HG03575 (cell line): ENCODE data around the gene SLC28A3.

Experiments used
- ATAC-seq: cut with Tn5 transposase; IDR thresholded peaks from one replicate; pipeline ENCODE4 v1.9.1; 2021; ENCODE audit not compliant: unreplicated experiment, insufficient number of reproducible peaks, low FRiP score; ENCODE audit errors: extremely low read depth

The SLC28A3 gene

DNA sequence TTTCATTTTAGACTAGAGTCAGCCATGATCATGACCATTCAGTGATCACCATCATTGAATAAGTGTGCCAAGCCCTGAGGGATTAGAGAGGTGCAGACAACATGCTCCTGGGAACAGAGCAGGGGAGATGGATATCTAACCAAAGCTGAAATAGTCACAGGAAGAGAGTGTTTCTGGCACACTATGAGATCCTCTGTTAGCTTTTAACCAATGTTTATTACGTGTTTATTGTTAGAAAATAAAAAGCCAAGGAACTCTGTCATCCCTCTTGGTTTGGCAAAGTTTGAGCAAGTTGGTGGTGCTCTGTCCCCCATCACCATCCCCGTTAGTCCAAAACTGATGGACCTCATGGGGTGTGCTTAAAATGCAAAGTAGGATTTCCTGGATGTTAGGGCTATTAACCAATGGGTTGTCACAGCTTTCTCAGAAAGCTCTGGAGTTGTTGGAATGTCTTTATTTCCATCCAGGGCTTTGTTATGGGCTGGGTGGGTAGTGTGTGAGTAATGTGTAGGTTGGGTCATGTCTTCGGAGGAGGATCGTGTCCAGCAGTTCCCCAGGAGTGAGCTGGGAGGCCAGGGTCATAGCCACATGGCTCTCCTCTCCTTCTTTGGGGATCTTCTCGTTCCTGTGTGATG lies 34.9 kb downstream of the SLC28A3 start:
- no peak for ATAC-seq

DNA sequence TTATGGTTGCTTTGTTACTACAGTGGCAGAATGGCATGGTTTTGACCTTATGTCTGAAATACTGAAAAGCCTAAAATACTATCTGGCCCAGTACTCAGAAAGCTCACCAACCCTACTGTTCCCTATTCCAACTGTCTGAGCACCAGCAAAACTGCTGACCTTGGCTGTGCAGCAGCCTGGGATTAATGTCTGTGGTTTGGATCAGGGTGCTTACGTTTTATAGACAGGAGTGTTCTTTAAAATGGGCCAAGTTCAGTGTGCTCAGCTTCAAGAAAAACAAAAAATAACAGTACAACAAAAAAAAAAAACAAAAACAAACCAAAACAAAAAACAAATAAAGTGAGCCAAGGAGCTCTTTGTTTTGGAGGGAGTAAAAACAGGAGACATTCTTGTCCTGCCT lies 36.4 kb downstream of the SLC28A3 start:
- no peak for ATAC-seq

DNA sequence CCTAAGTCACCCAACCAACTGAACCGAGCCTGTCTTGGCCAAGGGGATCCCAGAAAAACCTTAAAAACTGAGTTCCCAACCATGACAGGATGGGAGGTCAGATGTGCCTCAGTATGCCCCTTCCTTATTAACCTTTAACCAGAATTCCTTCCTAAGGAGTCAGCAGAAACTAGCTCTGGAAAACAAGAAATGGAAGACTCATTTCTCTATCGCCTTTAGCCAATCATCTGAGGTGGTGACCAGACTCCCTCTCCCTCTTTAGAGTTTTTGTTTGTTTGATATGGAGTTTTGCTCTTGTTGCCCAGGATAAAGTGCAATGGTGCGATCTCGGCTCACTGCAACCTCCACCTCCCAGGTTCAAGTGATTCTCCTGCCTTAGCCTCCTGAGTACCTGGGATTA lies 37.5 kb downstream of the SLC28A3 start:
- ATAC-seq, result no peak

DNA sequence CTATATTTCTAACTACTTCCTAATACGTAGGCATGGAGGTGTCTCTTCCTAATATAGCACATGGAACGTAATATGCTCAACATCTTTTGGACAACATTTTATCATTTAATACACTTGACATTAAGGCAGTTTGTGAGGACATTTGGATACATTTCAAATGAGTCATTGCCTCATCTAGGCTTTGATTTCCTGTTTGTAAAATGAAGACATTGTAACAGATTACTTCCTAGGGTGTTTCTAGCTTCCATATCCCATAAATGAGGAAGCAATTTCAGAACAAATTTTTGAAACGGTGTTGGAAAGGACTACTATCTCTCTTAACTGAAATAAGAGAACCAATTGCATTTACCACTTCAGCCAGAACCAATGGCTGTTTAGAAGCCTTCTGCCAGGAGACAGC lies 38.7 kb downstream of the SLC28A3 start:
- ATAC-seq, result no peak

DNA sequence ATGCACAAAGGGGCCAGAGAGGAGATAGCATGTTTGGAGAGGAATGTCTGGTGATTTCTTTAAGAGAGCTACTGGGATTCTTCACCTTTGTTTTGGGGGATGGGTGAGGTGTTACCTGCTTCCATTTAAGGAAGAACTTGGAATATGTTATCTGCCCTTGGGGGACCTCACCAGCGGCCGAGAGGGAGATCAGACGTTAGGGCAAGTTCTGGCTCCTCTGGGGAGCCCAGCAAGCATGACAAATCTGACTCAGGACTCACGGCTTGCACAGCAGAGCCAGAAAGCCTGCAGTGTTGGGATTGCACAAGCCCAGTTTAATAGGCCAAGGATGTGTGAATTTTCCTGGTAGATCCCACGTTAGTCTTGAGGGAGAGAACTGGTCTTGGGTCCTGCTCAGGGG lies 40.3 kb downstream of the SLC28A3 start:
- ATAC-seq, result no peak

DNA sequence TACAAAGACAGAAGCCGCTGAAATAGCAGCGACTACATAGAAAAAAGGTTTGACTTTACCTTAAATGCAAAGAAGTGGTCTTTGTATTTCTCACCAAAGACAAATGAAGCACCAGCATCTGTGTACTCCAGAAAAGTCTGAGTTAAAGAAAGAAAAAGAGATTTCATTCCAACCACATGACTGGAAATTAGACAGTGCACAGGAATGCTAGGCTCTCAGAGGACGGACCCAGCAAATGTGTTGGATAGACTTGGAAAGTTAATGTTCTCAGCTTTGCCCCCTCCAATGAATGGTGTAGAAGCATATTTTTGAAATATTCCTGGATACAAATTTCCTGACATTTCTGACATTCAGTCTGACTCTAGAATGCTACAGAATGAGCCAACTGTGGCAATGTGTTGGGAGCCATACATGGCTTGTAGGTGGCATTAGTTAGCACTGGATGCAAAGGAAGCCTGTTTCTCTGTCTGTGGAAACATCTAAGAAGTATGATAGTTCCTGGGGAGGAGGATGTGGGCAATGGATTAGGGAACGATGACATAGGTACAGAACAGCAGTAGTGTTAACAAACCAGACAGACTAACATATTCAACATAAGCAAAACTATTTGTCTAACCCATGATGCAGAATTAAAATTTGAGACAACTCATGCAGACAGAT lies 43.3 kb downstream of the SLC28A3 start:
- no peak for ATAC-seq

DNA sequence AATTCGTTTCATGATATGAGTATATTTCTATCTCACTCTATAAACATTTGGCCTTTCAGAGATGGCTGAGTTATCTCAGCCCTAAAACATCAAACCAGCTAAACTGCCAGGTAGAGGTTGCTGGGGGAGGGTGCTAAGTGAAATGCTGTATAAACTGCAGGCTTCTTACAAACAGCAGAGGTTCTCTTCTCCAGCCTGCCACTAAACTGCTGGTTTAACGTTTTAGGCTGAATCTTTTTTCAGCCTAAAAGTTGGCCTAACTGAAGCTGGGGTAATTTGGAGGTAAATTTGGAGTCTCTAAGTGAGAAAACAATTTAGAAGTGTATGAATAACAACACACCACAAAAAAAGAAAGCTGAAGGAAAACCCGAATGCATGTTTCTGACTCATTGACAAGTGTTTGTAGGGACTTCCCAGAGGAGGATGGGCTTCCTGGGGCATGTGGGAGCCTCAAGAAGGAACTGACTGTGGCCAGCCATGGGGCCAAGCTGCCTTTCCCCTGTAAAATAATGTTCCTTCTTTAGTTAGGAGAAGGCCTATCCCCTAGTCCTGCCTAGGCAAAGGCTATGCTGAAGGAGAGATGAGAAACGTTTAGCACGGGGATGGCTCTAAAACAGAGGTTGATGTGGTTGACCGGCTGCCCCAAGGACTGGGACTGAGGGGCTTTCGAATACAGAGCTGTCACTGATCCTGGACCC lies 44.3 kb downstream of the SLC28A3 start:
- ATAC-seq, result peak; percentile 36

DNA sequence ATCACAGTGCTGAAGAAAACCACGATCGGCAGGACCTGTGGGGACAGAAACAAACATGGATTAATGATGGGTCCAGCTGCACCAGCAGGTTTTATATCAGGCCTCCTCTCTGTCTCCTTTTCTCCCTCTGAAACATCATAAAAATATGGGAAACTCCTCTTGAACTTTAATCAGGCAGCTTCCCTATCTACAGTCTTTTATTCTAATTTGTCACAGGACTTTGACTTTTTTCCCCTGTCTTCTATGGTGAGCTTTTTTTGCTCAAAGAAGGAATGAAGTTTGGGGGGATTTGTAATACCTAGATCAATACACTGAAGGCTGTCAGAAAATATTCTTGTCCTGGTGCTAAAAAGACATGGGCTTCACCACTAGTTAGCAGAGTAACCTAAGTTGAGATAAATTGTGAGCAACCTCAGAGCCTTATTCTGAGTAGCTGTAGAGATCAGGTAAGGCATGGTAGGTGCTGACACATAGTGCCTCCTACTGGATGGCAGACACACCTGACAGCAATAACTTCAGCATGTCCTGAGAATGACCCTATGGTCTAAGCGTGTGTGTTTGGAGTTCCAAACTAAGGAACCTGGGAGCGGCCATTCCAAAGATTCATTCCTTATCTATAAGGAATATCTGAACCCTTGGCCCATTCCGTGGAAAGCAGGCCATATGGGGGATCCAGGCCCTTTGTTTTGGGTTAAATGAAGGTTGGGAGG lies 46.2 kb downstream of the SLC28A3 start:
- no peak for ATAC-seq

DNA sequence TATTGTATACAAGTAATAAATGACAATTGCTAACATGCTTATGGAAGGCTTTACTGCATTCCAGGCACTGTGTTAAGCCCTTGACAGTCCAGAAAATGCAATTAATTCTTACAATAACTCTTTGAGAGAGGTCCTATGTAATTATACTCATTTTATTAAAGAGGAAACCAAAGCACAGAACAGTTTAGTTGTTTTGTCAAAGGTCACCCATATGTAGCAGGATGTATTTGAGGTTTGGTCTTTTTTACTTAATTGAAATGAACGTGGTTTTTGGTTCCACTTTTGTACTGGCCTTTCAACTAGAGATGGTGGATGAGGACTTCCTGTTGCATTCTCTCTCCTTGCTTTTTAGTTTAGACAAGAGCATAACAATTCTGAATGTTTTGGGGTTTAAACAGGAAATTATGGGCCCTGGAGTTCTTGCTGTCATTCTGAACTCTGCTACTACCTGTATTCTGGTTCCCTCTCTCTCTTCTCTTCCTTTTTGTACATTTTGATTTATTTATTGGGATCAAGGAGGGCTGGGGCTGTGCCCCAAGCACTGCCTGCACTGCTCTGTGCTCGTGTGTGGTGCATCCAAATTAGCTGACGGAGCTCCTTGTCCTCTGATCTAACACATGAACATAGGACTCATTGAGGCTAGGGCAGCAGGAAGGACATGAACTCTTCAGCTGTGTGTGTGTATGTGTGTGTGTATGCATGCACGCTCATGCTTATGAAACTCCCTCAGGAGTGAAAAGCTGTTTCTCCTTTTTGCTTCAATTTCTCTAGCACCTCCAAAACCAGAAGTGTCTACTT lies 47.4 kb downstream of the SLC28A3 start:
- no peak for ATAC-seq

DNA sequence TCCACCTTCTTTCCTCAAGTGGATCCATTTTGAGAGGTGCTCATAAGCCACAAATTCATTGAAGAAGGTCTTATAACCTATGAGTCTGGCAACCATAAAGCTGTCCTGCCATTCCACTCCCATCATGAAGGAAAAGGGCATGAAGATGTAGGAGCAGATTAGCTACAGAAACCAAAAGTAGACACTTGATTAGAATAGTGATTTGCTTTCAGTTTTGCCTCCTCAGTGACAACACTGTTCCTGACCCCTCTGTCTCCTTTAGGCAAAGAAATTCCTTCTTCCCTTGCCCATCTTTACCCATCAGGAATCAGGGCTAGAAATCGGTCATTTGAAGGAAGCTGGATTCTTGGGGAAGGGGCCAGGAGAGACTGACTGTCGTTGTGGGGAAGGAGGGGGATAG lies 55.2 kb downstream of the SLC28A3 start:
- no peak for ATAC-seq

DNA sequence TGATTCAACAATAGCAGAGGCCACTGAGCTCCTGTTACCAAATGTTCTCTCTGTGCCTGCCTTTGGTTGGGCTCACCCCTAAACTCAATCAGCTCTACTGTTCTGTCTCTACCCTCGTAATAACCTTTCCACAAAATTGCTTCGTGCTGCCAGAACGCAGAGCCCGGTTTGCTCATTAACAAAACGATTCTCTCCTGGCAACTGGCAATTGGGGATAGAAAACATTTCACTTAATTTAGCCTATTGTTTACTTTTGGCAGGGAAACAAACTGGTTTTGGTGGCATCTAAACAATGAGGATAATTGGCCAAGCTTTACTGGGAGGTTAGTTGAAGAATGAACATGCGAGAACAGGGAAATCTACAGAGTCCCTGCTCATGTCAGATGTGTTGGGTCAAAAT lies 56.6 kb downstream of the SLC28A3 start:
- no peak for ATAC-seq

DNA sequence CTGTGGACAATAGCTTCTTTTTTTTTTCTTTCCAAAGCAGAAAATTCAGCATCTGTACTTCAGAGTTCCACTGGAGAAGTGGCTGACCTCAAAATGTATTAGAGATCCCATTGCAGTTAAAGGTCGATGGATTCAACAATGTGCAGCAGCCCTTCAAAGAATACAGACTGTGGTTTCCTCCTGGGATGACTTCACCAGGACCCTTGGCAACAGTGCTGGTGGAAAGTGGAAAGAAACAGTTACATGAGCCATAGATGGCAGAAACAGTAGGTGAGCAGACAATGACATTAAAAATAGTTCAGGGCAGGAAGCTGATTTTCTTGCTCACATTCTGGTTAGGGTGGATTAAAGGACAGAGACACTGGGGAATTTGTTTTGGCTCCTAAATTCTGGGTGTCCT lies 62.4 kb downstream of the SLC28A3 start:
- ATAC-seq, result no peak

DNA sequence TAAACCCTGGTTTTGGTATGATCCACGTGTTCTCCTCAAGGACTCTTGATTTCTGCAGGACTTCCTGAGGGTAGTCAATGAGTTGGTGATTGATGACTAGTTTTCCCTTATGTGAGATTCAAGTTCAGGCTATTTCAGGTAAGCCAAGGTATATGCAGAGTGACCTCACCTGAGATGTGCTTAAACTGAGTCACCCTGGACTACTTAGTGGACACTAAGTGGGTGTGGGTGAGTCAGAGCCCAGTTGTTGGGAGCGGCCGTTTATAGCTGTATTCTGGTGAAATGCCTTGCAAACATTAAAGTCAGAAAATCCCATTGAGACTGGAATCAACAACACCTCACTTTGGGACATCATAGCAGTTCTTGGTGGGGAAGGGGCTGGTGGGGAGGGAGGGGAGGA lies 62.9 kb downstream of the SLC28A3 start:
- no peak for ATAC-seq

DNA sequence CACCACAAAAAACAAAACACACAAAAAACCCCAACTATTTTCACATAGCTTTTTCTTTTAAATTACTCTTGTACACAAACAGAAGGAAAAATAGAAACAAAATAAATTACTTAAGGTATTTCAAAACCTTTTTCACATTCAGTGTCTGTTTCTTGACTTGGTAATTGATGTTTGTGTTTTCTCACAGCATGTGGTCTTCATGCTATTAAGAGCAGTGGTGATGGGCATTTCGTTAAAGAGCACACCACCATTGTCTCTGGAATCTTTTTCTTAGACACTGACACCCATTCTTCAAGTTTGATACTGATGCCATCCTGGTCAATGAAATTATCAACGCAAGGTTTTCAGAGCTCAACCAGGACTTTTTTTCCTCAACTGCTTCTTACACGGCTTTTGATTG lies 63.8 kb downstream of the SLC28A3 start:
- ATAC-seq, result no peak

DNA sequence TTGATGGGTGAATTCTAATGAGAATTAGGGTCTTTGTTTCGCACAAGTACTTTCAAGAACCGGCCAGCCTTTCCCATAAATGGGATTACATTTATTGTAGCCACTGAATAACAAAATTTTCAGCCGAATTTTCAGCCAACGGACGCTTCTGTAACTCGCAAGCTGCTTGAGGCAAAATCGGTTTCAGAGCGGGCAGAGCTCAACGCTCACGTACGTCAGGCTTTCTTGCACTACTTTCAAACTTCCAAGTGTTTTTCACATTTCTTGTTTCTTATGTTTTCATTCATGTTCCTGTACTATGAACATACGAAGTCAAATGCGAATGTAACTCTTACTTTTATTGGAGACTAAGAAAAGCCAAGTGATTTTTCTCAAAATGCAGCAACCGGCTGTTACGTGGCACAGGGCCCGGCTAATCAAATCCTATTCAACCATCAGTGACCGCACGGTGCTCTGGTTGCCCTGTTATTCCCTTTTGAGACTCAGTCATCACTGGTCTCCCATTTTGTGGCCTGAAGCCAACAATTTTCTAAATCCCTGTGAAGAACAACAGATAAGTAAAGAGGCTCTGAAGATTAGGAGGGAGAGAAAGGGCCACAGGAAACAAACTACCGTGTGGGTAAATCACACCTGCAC lies 68.5 kb downstream of the SLC28A3 start:
- no peak for ATAC-seq

DNA sequence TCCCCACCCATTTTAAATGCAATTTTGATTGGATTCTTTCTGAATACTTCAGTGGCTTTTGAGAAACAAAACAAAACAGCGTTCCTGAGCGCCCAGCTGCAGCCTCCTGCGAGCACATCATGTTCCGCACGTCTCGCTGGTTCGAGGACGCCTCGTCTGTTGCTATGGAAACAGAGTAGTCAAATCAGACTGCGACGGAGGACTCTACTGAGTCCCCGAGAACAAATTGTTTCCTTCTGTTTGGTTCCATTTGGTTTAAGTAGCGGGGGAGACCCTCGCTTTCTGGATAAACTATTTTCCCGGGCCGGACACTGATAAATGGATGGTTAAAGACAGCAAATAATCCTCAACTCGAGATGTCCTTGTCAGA lies 69.0 kb downstream of the SLC28A3 start:
- ATAC-seq, result peak; percentile 70

DNA sequence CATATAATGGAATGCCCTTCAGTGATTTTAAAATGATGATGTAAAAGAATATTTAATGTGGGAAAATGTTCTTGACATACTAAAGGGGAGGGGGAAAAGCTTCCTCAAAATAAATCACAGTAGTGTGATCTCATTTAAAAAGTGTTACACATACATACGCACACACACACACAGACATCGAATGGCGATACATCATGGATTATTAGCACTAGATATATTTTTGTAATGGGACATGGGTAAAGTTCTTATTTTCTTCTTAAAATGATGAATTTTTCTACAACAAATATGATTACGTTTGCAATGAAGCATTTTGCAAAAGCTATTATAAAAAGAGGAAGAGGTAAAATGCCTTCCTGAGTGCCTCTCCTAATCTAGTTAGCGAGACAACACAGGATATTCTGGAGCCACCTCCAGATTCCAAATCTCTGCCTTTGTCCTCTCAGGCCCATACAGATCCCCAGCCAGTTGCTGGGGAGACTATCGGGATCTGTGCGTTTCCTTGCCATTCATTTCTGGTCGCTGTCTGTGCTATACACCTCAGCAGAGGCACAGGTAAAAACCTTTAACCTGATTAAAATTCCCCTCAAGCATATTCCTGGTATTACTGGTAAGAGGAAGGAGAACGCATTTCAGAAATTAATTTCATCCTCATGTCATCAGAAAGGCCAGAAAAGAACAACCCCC lies 69.6 kb downstream of the SLC28A3 start:
- ATAC-seq, result no peak

DNA sequence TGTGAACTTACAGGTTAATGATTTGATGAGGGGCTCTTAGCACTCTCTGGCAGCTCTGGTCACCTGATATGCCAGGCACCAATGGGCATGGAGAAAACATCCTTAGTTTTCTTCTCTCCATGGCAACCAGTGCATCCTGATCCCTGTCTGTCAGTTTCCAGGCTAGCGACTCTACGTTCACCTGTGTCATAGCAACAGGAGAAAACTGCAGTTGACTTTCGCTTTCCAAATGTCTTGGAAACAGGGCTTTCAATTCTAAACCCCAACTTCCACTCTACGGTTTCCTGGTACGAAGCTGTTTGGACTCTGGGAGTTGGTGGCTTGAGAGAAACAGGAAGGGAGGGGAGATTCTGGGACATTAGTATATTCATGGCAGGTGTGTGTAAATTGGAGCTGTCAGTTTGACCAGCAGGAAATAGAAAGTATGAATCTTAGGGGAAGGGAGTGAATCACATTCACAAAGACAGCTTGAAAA lies 74.4 kb downstream of the SLC28A3 start:
- no peak for ATAC-seq
